GM15510 (cell line): ENCODE data around the gene KDM2B.

Experiments used
- POLR2A ChIP-seq: IDR thresholded peaks from 3 replicates; pipeline ENCODE4 v1.6.1; 2011; ENCODE audit warnings: borderline replicate concordance; ENCODE audit not compliant: insufficient read length; ENCODE audit errors: extremely low read depth

Gene KDM2B

DNA sequence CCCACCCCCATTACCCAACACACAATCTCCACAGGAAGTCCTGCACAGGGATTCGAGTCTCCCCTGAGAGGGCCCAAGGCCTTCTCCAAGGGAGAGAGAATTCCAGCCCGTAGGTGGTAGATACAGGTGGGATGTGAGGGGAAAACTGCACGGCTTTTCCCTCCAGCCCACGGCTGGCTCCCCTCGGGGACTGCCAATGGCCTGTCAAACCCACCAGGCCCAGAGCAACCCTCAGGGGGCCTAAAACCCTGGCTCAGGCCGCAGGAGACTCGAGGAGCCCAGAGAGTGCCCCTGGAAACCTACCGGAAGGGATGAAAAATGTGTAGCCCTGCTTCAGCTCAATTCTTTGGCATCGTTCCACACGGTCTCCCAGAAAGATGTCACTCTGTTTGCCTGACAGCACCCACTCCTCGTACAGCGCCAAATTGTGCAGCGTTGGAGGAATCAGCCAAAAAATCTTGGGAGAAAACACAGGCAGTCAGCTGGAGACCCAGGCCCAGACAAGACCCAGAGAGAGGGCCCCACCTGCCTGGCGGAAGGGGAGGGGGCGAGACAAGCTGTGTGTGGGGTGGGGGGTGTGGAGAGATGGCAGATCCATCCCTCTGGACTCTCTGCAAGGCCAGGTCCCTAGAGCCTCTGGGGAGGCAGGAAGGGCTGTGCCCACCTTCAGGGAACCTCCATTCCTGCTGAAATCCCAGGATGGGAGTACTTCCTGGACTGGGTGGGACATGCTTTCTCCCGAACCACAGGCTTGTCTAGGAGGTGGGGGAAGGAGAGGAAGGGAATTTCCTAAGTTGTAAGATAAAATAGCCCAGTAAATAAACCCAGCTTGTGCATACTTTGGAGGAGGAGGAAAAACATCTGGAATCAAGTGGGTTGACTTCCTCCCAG, 48.1 kb downstream of the KDM2B start:
- no peak for TF ChIP-seq POLR2A

GRCh38 chr12:121531356-121531750, 49.5 kb downstream of the KDM2B start:
- TF ChIP-seq POLR2A, result no peak

- no peak for TF ChIP-seq POLR2A
These were observed 50.0 kb downstream of the KDM2B start for GRCh38 chr12:121530600-121531355.

- no peak for TF ChIP-seq POLR2A
These were observed 51.6 kb downstream of the KDM2B start for GRCh38 chr12:121529184-121529583.

GRCh38 chr12:121525411-121525810, 55.4 kb downstream of the KDM2B start:
- no peak for TF ChIP-seq POLR2A

DNA sequence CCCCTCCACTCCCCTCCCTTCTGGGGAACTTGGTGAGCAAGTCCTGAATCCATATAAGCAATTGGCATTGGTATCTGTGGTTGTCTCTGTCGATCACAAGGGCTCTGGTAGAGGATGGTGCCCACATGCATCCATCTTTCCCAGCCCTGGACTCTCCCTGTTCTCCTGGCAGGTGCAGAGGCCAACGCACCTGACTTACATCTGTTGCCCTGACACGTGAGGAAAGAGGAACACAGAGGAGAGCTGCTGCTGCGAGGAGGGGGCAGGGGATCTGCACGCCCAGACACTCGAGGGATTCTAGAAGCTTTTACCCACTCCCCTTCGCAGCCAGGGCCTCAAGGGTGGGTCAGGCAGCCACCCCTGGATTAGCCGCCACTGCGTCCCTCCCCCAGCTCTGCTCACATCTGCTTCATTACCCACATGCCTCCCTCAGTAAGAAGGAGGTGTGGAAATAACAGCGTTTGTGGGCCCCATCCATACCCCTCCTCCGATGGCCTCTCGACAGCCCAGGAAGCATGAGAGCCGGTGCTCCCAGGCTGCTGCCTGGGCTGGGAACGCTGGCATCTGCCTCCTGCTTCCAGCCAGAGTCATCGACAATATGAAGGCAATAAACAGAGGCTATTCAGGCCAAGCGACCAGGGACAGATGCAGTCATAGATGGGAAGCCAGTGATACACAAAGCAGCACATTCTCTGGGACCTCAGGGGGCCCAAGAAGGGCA, 56.5 kb downstream of the KDM2B start:
- TF ChIP-seq POLR2A, result no peak

DNA sequence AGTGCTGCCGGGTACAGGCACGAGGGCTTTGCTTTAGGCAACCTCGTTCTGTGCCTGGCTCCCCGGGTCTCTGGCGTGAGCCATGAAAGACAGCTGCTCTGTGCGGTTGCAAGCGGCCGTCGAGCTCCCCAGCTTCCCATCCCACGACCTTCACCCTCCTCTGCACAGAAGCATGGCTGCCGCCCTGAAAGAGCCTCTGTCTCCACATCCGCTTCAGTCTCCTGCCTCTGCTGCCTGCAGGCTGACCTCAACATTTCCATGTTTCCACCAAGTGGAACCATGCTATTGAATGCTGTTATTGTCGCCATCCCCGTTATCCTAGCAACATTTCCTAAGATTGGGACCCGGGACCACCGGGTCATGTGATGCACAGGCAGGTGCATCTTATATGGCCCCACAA, 57.1 kb downstream of the KDM2B start:
- no peak for TF ChIP-seq POLR2A

- no peak for TF ChIP-seq POLR2A
These were observed 57.9 kb downstream of the KDM2B start for GRCh38 chr12:121522971-121523370.

DNA sequence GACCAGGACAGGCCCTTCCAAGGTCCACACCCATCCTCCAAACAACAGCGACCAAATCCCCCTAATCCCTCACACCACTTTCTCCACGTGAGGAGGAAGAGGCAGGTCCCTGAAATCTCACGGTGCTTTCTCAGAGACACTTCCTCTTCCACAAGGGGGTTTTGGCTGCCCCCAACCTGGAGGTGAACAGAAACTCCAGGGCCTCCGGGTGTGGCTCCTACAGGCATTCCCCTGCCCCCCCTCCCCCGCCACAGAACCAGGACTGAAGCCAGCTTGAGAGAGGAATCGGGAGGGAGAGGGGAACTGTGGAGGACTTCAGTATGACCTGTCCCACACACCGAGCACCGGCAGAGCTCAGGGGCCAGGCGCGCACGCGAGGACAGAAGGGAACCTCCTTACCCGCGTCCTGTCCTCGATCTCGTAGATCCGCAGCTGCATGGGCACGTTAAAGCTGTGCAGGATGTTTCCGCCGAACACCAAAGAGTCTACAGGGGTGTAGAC, 60.2 kb downstream of the KDM2B start:
- TF ChIP-seq POLR2A, result no peak

- no peak for TF ChIP-seq POLR2A
These were observed 60.7 kb downstream of the KDM2B start for GRCh38 chr12:121520119-121520518.

DNA sequence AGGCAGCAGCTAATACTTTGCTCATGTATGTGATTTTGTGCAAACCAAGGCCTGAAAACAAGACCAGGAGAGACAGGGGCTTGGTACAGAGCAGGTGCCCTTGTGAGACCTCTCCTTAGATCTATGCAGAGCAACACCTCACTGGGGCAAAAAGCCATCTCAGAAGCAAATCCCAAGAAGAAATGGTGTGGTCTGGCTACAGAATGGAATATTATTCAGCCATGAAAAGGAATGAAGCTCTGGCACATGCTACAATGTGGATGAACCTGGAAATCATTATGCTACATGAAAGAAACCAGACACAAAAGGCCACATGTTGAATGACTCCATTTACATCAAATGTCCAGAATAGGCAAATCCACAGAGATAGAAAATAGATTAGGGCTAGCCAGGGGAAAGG, 61.6 kb downstream of the KDM2B start:
- no peak for TF ChIP-seq POLR2A

DNA sequence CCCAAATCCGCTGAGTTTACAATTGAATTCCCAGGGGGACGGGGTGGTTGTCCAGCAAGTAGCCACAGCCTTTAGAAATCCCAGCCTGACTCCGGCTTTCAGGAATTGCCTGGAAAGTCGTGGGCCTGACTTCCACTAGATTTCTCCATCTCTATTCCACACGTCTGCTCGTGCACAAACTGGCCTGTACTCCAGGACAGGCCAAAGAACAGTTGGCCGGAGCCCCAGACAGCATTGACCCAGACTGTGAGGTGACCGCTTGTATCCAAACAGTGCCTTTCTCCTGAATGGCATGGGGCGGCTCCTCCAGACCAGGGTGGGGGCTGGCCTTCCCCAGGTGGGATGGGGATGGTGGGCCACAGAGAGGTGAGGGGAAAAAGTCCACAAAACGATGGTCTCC, 62.2 kb downstream of the KDM2B start:
- no peak for TF ChIP-seq POLR2A

GRCh38 chr12:121516437-121517011, 64.3 kb downstream of the KDM2B start:
- TF ChIP-seq POLR2A, result no peak

DNA sequence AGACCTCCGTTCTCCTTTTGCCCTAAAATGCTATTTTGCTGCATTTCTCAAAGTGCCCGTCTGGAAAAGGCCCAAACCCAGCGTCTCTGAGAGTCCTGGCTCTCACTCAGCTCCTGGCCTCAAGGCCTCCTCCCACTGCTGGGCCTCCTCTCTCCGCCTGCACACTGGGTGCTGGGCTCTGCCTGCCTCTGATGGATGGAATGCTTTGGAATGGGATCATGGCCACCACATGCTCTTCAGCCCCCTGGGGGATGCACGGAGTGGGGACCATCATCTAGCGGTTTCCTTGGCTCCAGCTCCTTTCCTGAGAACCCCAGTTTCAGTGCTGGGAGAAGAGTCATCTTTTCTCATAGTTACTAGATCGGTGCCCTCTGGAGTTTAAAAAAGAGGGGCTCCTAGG, 65.2 kb downstream of the KDM2B start:
- no peak for TF ChIP-seq POLR2A
